Lower leg skin (tissue), 4 donors: ENCODE data around the gene SORT1. TPM values are rescaled to one million over a fixed set of nuclear protein-coding genes. Genes with fewer than 3 reads are reported as not detected.

Experiments used
- DNase-seq, 2 donors: peaks; one replicate each; pipeline ENCODE4 v3.0.0-alpha.2; 2019; ENCODE audit warnings: low spot score in 2 of 2
- H3K4me3 ChIP-seq: fragments of 200-600 bp; sonication (generic); 2 replicates; pipeline ENCODE4 v1.5.1; 2017; ENCODE audit warnings: mild to moderate bottlenecking, low read depth; ENCODE audit not compliant: poor library complexity, severe bottlenecking
- CTCF ChIP-seq, 3 donors: fragments of 450-650 bp; IDR thresholded peaks; one replicate each; pipeline ENCODE4 v1.5.1; 2016; ENCODE audit warnings: antibody characterized with exemption in 3 of 3, mild to moderate bottlenecking in 3 of 3, moderate library complexity in 2 of 3
- POLR2A ChIP-seq, 2 donors: fragments of 450-650 bp; IDR thresholded peaks; one replicate each; pipeline ENCODE4 v1.6.1; 2016 to 2017; ENCODE audit warnings: antibody characterized with exemption in 2 of 2, mild to moderate bottlenecking in 1 of 2, moderate library complexity in 1 of 2
- WGBS, 2 donors: methylation state at CpG; one replicate each; pipeline ENCODE4 v1.1.5; 2018; 5-methylcytosine and 5-hydroxymethylcytosine counted together
- intact Hi-C: fragments of 100-400 bp; cut with DNase I; formaldehyde crosslinking; loops from one replicate; pipeline ENCODE4 v1.15.0; 2023; ENCODE audit warnings: low total_unique reads
- total RNA-seq, 4 donors: library from RNA; depleted of rRNA; stranded (reverse); fragments of >200 nt; gene quantifications; one replicate each; pipeline ENCODE4 v1.1.0, GENCODE V29; 2016

Gene SORT1
- total RNA-seq, 4 donors from 2014 or later: 29.8 to 53.1 (median 39.5) TPM

GRCh38 chr1:109263234-109263596 lies 134.5 kb downstream of the SORT1 start:
- WGBS, 2 donors: 31 to 39% methylated on average over 9 to 11 of the region's 12 CpGs
- peak in 1 of 2 donors; percentile 79 for DNase-seq
- no peak overlapping the region for H3K4me3 ChIP-seq
- TF ChIP-seq POLR2A (IDR thresholded peaks at IDR 0.05) (no peak), CTCF (IDR thresholded peaks at IDR 0.05) (no peak)
- intact Hi-C loops: loop anchor here (5.0 kb wide), 1 partner anchor 139 kb away; no protein-coding TSS in a partner anchor

GRCh38 chr1:109262231-109263055 lies 135.3 kb downstream of the SORT1 start:
- DNase-seq: no peak
- intact Hi-C loops: loop anchor here (5.0 kb wide), 1 partner anchor 140 kb away; no protein-coding TSS in a partner anchor
- H3K4me3 ChIP-seq: no peak overlapping the region
- TF ChIP-seq POLR2A (IDR thresholded peaks at IDR 0.05): no peak
- TF ChIP-seq CTCF (IDR thresholded peaks at IDR 0.05): no peak
- 53 to 59% methylated on average over 9 to 22 of the region's 22 CpGs for WGBS, 2 donors

DNA sequence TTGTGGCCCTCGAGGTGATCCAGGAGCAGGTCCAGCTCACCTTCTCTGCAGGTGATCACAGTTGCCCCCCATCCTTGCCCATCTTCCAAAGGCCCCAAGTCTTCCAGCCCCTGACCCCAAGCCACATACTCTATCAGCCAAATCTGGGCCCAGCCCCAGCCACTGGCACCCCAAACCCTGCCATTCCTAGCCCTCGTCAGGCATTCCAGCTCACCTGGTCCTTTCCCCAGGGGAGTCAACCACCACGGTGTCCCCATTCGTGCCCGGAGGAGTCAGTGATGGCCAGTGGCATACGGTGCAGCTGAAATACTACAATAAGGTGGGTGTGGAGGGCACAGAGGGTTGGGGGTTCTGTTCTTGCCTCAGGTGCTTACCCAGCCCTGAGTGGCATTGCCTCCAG lies 136.1 kb downstream of the SORT1 start:
- no peak for DNase-seq
- 86 to 97% methylated on average over 6 of the region's 6 CpGs for WGBS, 2 donors
- H3K4me3 ChIP-seq: no peak overlapping the region
- no peak for TF ChIP-seq CTCF (IDR thresholded peaks at IDR 0.05)
- intact Hi-C loops: loop anchor here (5.0 kb wide), 1 partner anchor 141 kb away; no protein-coding TSS in a partner anchor

- TF ChIP-seq POLR2A (IDR thresholded peaks at IDR 0.05) (no peak), CTCF (IDR thresholded peaks at IDR 0.05) (no peak)
- WGBS, 2 donors: 86 to 92% methylated on average over 16 of the region's 16 CpGs
- intact Hi-C loops: loop anchor here (5.0 kb wide), 1 partner anchor 141 kb away; no protein-coding TSS in a partner anchor
- DNase-seq: no peak
- no peak overlapping the region for H3K4me3 ChIP-seq
Measured at GRCh38 chr1:109261006-109261405, 136.7 kb downstream of the SORT1 start.

- H3K4me3 ChIP-seq: no peak overlapping the region
- 69 to 71% methylated on average over 7 of the region's 7 CpGs for WGBS, 2 donors
- intact Hi-C loops: loop anchor here (5.0 kb wide), 1 partner anchor 142 kb away; no protein-coding TSS in a partner anchor
- no peak for TF ChIP-seq CTCF (IDR thresholded peaks at IDR 0.05)
- TF ChIP-seq POLR2A (IDR thresholded peaks at IDR 0.05): no peak
- no peak for DNase-seq
Measured at GRCh38 chr1:109259674-109260557, 137.8 kb downstream of the SORT1 start.

Other genes starting within 250 kb of the SORT1 start
- gene SARS1, start 184.0 kb downstream of the SORT1 start, total RNA-seq: 100 to 1,000 TPM; 154 to 172 (median 165) TPM
- gene CELSR2, start 148.4 kb downstream of the SORT1 start, total RNA-seq: 100 to 1,000 TPM in 2 of 4 donors, 10 to 100 TPM in 2; 86.4 to 109 (median 102) TPM
- gene PSRC1, start 114.8 kb downstream of the SORT1 start, total RNA-seq: 1 to 10 TPM; 2.8 to 6.9 (median 5.3) TPM
- gene MYBPHL, start 90.9 kb downstream of the SORT1 start, total RNA-seq: not detected
- 10 to 100 TPM; 24.6 to 46.6 (median 30.2) TPM for gene PSMA5, start 28.5 kb upstream of the SORT1 start, total RNA-seq
- gene SYPL2, start 68.6 kb upstream of the SORT1 start, total RNA-seq: 1 to 10 TPM in 1 of 4 donors, under 1 TPM in 2, not detected in 1; 0.27 to 1.8 (median 0.38) TPM
- 1 to 10 TPM; 4.3 to 7.8 (median 4.8) TPM for gene ATXN7L2, start 86.0 kb upstream of the SORT1 start, total RNA-seq
- gene CYB561D1, start 96.2 kb upstream of the SORT1 start, total RNA-seq: 10 to 100 TPM; 11.3 to 22.7 (median 17.8) TPM
- 1 to 10 TPM; 3.9 to 7.9 (median 5.4) TPM for gene AMIGO1, start 111.8 kb upstream of the SORT1 start, total RNA-seq
- gene GPR61, start 142.0 kb upstream of the SORT1 start, total RNA-seq: 1 to 10 TPM in 1 of 4 donors, not detected in 3; 1.0 TPM
- gene GNAI3, start 150.7 kb upstream of the SORT1 start, total RNA-seq: 10 to 100 TPM in 3 of 4 donors, 1 to 10 TPM in 1; 8.5 to 13.2 (median 10.7) TPM
- gene GNAT2, start 221.7 kb upstream of the SORT1 start, total RNA-seq: not detected
- gene AMPD2, start 221.9 kb upstream of the SORT1 start, total RNA-seq: 10 to 100 TPM; 30.9 to 62.1 (median 40.7) TPM